ENCODE results near the gene FAM13C. TPM values are rescaled to one million over a fixed set of nuclear protein-coding genes. Genes with fewer than 3 reads are reported as not detected.
"Not testable (repeated sequence)": the region's sequence is repeated elsewhere in the genome, so short reads cannot be mapped to it uniquely, and the experiment has no call there.

Gene FAM13C
- total RNA-seq, 1 experiment from 2014 or later, result 4.1 TPM

GRCh38 chr10:59279476-59279875 is 82.9 kb downstream of the FAM13C start:
- no peak for DNase-seq (ENCODE audit: low read depth)

GRCh38 chr10:59276919-59277318 is 85.4 kb downstream of the FAM13C start:
- no peak for DNase-seq (ENCODE audit: low read depth)

- DNase-seq (ENCODE audit: low read depth), result no peak
Measured at GRCh38 chr10:59276133-59276532, 86.2 kb downstream of the FAM13C start.

GRCh38 chr10:59273445-59273844 is 88.9 kb downstream of the FAM13C start:
- no peak for DNase-seq (ENCODE audit: low read depth)

GRCh38 chr10:59272061-59272460 is 90.3 kb downstream of the FAM13C start:
- DNase-seq (ENCODE audit: low read depth), result no peak

GRCh38 chr10:59271160-59271559 is 91.2 kb downstream of the FAM13C start:
- no peak for DNase-seq (ENCODE audit: low read depth)

- no peak for DNase-seq (ENCODE audit: low read depth)
Measured at GRCh38 chr10:59270492-59270891, 91.9 kb downstream of the FAM13C start.

GRCh38 chr10:59269651-59270050 is 92.7 kb downstream of the FAM13C start:
- DNase-seq (ENCODE audit: low read depth), result no peak

GRCh38 chr10:59268460-59268859 is 93.9 kb downstream of the FAM13C start:
- DNase-seq (ENCODE audit: low read depth), result no peak

GRCh38 chr10:59266321-59266720 is 96.0 kb downstream of the FAM13C start:
- no peak for DNase-seq (ENCODE audit: low read depth)

GRCh38 chr10:59265141-59265540 is 97.2 kb downstream of the FAM13C start:
- DNase-seq (ENCODE audit: low read depth), result no peak

GRCh38 chr10:59258890-59259289 is 103.5 kb downstream of the FAM13C start:
- DNase-seq (ENCODE audit: low read depth), result no peak

- DNase-seq (ENCODE audit: low read depth), result no peak
Measured at GRCh38 chr10:59257224-59257623, 105.1 kb downstream of the FAM13C start.

- no peak for DNase-seq (ENCODE audit: low read depth)
Measured at GRCh38 chr10:59255463-59255862, 106.9 kb downstream of the FAM13C start.

GRCh38 chr10:59252491-59252890 is 109.9 kb downstream of the FAM13C start:
- no peak for DNase-seq (ENCODE audit: low read depth)

- no peak for DNase-seq (ENCODE audit: low read depth)
Measured at GRCh38 chr10:59245686-59246085, 116.7 kb downstream of the FAM13C start.

- no peak for DNase-seq (ENCODE audit: low read depth)
Measured at GRCh38 chr10:59244871-59245270, 117.5 kb downstream of the FAM13C start.

- DNase-seq (ENCODE audit: low read depth), result peak; percentile 40
Measured at GRCh38 chr10:59243611-59244195, 118.6 kb downstream of the FAM13C start.

GRCh38 chr10:59242991-59243390 is 119.4 kb downstream of the FAM13C start:
- DNase-seq (ENCODE audit: low read depth), result no peak

- DNase-seq (ENCODE audit: low read depth), result no peak
Measured at GRCh38 chr10:59242057-59242456, 120.3 kb downstream of the FAM13C start.

- peak; percentile 24 for DNase-seq (ENCODE audit: low read depth)
Measured at GRCh38 chr10:59240582-59241183, 121.7 kb downstream of the FAM13C start.

GRCh38 chr10:59239108-59239507 is 123.2 kb downstream of the FAM13C start:
- DNase-seq (ENCODE audit: low read depth), result not testable (repeated sequence)

GRCh38 chr10:59237775-59238174 is 124.6 kb downstream of the FAM13C start:
- DNase-seq (ENCODE audit: low read depth), result no peak

Data from RPMI7951 (cell line).